NCI-H2081 (cell line): ENCODE results near the gene MMRN2.
A peak's percentile ranks its signal among the peaks of the same experiment; 100 is the strongest.
"Not testable (repeated sequence)": the region's sequence is repeated elsewhere in the genome, so short reads cannot be mapped to it uniquely, and the experiment has no call there.

Experiments used
- DNase-seq, 2 experiments: peaks; one replicate each; lab custom pipeline; 2025; lab: John Stamatoyannopoulos, UW

The MMRN2 gene

GRCh38 chr10:86941991-86942421, 15.4 kb downstream of the MMRN2 start:
- no peak for DNase-seq

GRCh38 chr10:86941426-86941825, 16.0 kb downstream of the MMRN2 start:
- DNase-seq, result no peak

- no peak for DNase-seq
Measured at GRCh38 chr10:86940677-86941076, 16.7 kb downstream of the MMRN2 start.

- not testable (repeated sequence) for DNase-seq
Measured at GRCh38 chr10:86940076-86940475, 17.3 kb downstream of the MMRN2 start.

GRCh38 chr10:86938260-86938659, 19.2 kb downstream of the MMRN2 start:
- no peak for DNase-seq

GRCh38 chr10:86937502-86938154, 19.8 kb downstream of the MMRN2 start:
- no peak for DNase-seq

GRCh38 chr10:86936661-86937501, 20.5 kb downstream of the MMRN2 start:
- no peak for DNase-seq

GRCh38 chr10:86934162-86934711, 23.2 kb downstream of the MMRN2 start:
- not testable (repeated sequence) for DNase-seq

GRCh38 chr10:86932674-86933073, 24.7 kb downstream of the MMRN2 start:
- no peak for DNase-seq

GRCh38 chr10:86931872-86932271, 25.5 kb downstream of the MMRN2 start:
- no peak for DNase-seq

- no peak for DNase-seq
Measured at GRCh38 chr10:86929468-86930380, 27.7 kb downstream of the MMRN2 start.

GRCh38 chr10:86922553-86922961, 34.9 kb downstream of the MMRN2 start:
- no peak for DNase-seq

GRCh38 chr10:86918022-86918471, 39.4 kb downstream of the MMRN2 start:
- DNase-seq, result no peak

GRCh38 chr10:86914734-86915133, 42.7 kb downstream of the MMRN2 start:
- no peak for DNase-seq

GRCh38 chr10:86905429-86905828, 52.0 kb downstream of the MMRN2 start:
- no peak for DNase-seq

GRCh38 chr10:86904600-86904999, 52.8 kb downstream of the MMRN2 start:
- no peak for DNase-seq

GRCh38 chr10:86900955-86901354, 56.5 kb downstream of the MMRN2 start:
- no peak for DNase-seq

GRCh38 chr10:86899670-86900276, 57.6 kb downstream of the MMRN2 start:
- DNase-seq, result peak; percentile 48 to 53

- DNase-seq, result no peak
Measured at GRCh38 chr10:86899132-86899531, 58.3 kb downstream of the MMRN2 start.

GRCh38 chr10:86898511-86898910, 58.9 kb downstream of the MMRN2 start:
- DNase-seq, result no peak

- DNase-seq, result no peak
Measured at GRCh38 chr10:86889997-86890396, 67.4 kb downstream of the MMRN2 start.
